ENCODE measurements around the gene LMO2.
"Not testable (repeated sequence)": the region's sequence is repeated elsewhere in the genome, so short reads cannot be mapped to it uniquely, and the experiment has no call there.

The LMO2 gene

GRCh38 chr11:33891714-33892327, at the start of gene LMO2:
Gene LMO2, minus strand, starts transcription at chr11:33892076. Its CDS starts 22,360 bp downstream, at chr11:33869716.
- DNase-seq (ENCODE audit: low read depth), result no peak

DNA sequence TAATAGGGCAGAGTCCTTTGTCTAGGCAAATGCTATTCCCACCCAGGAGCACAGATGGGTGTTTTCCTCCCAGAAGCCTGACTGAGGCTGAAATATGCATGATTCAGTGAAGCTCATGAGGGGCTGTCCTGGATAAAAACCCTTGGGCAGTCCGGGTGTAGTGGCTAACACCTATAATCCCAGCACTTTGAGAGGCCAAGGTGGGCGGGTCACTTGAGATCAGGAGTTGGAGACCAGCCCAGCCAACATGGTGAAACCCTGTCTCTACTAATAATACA, 48.6 kb upstream of the LMO2 start:
- DNase-seq (ENCODE audit: low read depth), result no peak

GRCh38 chr11:33936725-33937604, 45.1 kb upstream of the LMO2 start:
- DNase-seq (ENCODE audit: low read depth), result no peak

DNA sequence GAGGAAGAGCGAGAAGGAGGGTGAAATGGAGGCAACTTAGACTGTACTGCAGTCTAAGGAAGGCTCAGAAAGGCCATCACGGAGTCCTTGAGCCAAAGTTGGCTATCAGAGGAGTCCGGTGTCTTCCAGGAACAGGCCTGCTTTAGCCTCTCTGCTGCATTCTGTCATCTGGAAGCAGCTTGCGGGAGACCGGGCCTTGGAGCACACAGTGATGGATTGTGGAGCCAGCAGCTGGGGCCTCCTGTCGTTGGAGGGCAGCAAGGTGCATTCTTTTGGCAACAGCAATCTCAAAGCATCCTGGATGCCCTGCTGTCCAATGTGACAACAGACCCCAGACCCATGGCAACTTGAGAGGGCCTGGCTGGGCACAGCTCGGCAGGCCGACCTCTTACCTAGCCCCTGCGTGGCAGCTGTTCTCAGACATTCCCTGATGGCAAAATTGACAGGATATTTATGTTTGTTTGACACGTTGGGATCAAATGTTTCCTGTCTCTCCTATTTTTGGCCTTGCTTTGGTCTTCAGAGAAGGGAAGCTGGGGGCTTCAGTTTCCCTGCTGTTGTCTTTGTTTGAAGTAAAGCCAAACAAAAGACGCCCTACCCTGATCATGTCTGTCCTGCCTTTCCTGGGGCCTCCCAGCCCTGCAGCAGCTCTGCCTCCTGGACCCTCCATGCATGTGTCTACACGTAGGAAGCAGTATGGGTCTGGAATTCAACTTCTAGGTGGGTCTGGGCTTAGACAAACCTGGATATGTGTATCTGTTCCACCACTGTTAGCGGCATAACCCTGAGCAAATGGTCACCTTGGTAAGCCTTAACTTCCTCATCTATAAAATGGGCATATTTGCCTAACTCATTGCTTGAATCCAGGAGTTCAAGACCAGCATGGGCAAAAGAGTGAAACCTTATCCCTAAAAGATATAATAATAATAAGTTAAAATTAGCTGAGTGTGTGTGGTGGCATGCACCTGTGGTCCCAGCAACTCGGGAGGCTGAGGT, 43.9 kb upstream of the LMO2 start:
- DNase-seq (ENCODE audit: low read depth), result no peak

GRCh38 chr11:33935005-33935404, 43.1 kb upstream of the LMO2 start:
- no peak for DNase-seq (ENCODE audit: low read depth)

DNA sequence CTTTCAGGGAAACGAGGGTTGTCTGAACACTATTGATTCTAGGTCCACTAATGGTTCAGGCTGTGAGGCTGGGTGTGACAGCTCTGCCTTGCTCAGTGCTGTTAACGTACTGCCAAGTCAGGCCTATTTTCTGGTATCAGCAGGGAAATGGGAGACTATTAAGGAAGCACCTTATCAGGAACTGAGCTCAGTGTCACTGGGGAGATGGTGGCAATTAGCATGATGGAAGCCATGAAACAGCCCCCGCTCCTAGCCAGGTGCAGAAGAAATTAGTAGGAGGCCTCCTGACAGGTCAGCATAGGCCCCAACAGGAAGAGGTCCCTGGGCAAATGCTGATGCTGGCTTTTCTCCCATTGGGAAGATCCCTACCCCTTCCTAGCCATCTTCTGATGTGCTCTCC, 42.6 kb upstream of the LMO2 start:
- DNase-seq (ENCODE audit: low read depth), result no peak

DNA sequence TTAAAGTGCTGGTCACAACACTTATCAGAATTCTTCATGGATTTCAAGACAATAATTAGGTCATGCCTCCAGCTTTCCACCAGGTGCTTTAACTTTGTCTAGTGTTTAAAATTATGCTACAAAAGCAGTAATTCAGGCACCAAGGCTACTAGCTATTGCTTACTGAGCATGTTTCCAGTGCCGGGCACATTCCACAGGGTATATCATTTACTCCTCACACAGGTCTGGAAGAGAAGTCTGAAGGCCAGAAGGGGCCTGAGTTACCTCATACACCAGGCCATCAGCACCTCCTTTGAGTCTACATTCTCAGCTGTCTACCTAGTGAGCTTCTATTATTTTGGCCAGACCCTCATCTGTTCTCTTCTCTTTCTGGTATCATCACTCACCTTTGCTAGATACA, 41.7 kb upstream of the LMO2 start:
- no peak for DNase-seq (ENCODE audit: low read depth)

DNA sequence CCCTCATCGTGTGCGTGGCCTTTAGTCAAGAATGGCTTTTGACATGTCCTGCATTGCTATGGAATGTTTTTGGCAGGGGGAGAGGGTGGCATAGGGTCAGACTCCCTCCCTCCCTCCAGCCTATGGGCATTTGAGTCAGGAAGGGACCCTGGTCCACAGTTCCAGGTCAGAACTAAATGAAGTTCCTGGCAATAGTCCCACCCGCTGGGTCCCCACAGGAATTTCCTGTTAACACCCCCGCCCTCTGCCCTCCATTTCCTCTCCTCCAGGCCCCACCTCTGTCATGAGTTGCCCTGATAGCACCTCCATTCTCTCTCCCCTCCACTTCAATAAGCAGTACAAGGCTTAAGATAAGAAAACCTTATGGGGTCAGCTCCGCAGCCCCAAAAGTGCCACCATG, 40.8 kb upstream of the LMO2 start:
- no peak for DNase-seq (ENCODE audit: low read depth)

DNA sequence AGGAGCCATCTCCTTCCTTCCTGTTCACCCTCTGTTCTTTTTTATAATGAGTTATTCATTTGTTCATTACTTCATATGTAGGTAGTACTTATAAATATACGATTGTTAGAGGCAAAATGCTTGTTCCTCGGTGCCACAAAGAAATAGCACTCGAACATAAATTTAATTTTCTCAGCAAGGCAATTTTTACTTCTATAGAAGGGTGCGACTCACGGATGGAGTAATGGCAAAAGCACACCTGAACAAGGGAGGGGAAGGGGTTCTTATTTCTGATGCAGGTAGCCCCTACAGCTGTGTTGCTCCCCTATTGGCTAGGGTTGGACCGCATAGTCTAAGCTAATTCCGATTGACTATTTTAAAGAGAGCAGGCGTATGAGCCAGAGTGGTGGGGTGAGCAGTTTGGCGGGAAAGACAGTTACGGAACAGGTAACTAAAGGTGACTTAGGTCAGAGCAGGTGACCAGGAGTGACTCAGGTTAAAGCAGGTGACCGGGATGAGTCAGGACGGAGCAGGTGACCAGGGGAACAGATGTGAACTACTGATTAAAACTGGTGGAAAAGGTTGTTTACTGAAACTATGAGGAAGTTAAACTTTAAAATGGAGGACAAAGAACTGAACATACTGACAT, 40.0 kb upstream of the LMO2 start:
- DNase-seq (ENCODE audit: low read depth), result not testable (repeated sequence)

GRCh38 chr11:33931067-33931466, 39.2 kb upstream of the LMO2 start:
- DNase-seq (ENCODE audit: low read depth), result no peak

DNA sequence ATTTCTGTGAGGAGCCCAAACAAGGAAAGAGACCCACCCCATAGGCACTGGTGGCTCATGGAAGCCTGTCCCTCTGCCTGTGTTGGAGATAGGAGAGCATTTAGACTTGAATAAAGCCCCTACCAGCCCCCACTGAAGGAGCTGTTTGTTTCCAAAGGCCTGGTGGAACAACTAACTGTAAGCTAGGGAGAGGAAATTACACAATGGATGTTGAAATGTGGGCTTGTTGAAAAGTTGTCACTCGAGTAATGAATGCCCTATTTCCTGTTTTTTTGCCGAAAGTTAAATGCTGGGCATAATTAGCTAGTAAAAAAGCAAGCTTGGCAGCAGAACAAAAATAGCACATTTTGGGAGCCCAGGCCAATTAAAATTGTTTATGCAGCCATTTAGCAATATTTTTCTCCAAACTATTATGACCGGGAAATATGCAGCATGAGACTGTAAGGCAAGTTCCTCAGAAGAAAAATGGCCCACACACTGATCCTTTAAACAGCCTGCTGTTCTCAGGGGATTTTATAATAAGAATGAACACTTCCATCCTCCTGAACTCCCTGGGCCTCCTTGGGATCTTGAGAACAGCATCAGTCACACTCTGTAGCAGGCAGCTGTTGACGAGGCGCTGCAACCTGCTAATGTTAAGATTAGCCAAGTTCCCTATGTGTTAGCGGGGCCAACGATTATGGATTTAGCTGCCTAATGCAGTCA, 38.6 kb upstream of the LMO2 start:
- DNase-seq (ENCODE audit: low read depth), result no peak

DNA sequence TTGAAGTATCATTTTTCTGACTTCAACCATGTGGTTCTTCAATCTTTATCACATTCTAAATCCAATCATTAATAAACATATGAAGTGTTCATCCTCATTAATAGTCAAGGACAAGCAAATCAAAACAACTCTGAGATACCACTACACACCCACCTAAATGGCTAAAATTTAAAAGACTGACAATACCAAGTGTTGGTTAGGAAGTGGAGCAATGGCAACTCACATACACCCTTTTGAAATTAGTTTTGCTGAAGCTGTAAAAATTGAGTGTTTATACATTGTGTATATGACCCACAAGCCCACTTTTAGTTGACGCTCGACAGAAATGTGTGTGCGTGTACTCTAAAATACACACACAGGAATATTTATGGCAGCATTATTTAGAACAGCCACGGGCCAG, 36.7 kb upstream of the LMO2 start:
- no peak for DNase-seq (ENCODE audit: low read depth)

DNA sequence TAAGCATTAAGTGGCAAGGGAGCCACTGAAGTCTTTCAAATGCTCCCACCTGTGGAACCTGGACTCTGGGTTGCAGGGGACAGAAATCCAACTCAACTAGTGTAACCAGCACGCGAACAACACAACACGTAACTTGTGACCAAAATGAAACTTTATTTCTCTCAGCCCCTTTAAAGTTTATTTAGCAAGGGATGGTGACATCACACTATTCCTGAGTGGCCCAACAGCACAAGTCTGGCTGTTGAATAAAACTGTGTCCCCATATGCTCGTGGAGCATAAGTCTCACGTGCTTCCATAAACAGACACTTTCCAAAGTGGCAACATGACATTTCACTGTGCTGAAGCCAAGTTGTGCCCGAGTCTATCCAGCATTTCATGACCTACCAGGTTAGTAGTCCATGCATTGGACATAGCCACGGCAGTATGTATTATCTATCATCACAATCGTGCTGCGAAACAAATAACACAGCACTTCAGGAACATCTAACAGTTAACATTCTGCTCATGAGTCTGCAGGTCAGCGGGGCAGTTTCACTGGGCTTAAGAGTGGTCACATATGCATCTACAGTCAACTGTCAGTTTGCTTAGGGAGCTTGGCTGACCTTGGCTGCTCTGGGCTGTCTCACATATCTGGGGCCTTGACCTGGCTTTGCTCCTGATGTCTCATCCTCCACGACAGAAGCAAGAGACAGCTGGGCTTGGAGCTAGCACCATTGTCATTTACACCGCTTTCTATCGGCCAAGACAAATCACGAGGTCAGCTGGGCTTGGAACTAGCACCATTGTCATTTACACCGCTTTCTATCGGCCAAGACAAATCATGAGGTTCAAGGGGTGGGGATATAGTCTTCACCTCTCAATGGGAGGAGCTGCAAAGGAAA, 35.0 kb upstream of the LMO2 start:
- DNase-seq (ENCODE audit: low read depth), result no peak

DNA sequence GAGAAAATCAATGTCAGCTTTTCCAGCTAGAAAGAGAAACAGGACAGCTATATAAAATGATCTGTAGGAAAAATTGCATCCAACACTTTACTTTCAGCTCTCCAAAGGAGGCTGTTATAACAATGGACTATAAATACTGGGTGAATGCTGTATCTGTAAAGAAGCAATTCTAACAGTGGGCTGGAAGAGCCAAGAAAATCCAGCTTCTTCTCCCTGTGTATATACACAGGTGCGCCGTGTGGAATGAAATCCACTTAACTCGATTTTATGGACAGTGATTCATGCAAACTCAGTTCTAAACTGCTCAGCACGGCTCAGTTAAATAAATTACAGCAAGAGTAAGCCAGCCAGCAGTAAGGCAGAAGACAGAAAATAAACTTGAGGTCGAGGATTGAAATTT, 32.5 kb upstream of the LMO2 start:
- DNase-seq (ENCODE audit: low read depth), result no peak

GRCh38 chr11:33923626-33924025, 31.8 kb upstream of the LMO2 start:
- no peak for DNase-seq (ENCODE audit: low read depth)

GRCh38 chr11:33920838-33921613, 29.1 kb upstream of the LMO2 start:
- DNase-seq (ENCODE audit: low read depth), result peak; percentile 10

DNA sequence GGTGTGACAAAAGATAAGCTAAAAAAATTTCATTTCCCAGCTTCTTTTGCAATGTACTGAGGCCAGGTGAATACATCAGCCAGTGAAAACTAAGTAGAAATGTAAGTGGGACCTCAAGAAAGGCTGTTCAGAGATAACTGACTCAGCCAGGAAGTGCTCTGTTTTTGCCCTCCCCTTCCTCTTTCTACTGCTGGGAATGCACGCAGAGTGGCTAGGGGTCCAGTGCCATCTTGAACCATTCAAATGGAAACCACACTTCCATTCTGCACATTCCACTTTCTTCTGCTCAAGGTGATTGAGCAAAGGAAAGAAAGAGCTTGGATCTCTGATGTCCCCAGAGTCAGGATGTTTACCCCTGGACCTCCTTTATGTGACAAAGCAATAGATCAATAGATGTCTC, 27.8 kb upstream of the LMO2 start:
- DNase-seq (ENCODE audit: low read depth), result no peak

DNA sequence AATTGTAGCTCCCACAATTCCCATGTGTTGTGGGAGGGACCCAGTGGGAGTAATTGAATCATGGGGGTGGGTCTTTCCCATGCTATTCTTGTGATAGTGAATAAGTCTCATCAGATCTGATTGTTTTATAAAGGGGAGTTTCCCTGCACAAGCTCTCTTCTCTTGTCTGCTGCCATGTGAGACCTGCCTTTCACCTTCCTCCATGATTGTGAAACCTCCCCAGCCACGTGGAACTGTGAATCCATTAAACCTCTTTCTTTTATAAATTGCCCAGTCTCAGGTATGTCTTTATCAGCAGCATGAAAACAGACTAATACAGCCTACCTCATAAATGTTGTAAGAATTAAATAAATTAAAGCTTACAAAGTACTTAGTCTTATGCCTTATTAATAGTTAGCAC, 25.5 kb upstream of the LMO2 start:
- DNase-seq (ENCODE audit: low read depth), result not testable (repeated sequence)

- DNase-seq (ENCODE audit: low read depth), result no peak
These were observed 24.9 kb upstream of the LMO2 start for GRCh38 chr11:33916736-33917135.

DNA sequence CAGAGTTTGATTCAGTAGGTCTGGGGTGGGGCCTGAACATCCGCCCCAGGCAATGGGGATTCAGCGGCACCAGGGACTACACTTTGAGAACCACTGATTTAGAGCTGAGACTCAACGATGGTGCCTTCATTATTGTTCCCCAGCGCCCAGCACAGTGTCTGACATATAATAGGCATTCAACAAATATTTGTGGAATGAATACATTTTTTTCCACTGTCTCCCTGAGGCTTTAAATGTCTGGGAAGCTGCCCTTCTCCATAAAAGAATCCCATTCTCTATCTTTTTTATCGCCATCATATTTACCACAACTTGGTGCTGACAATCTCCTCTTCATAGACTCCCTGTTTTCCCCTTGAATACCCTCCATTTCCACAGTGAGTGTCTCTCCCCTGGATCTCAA, 23.6 kb upstream of the LMO2 start:
- DNase-seq (ENCODE audit: low read depth), result no peak
